GM19438 (cell line): ENCODE results near the gene DAB2.

Experiments used
- ATAC-seq: cut with Tn5 transposase; IDR thresholded peaks from one replicate; pipeline ENCODE4 v1.9.1; 2021; ENCODE audit warnings: low read depth; ENCODE audit not compliant: unreplicated experiment

DAB2 gene

DNA sequence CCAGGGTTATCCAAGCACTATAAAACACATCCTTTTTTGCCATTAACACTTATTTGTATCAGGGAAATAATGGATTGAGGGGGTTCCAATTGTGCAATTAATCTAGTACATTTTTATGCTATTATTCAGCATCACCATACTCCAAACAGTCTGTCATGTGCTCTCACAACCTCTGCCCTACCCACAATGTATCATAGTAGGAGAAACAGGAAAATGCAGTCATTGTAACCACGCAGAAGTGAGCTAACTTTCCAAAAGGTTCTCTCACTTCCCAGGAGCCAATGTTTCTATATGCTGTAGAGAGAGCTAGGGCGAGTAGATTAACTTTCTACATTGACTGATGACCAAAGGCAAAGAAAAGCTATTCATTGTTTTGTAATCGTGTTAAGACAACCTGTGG is 29.8 kb downstream of the DAB2 start:
- no peak for ATAC-seq

- no peak for ATAC-seq
Observed at GRCh38 chr5:39390945-39391344, 33.8 kb downstream of the DAB2 start.

GRCh38 chr5:39387293-39387692 is 37.5 kb downstream of the DAB2 start:
- no peak for ATAC-seq

- no peak for ATAC-seq
Observed at GRCh38 chr5:39384271-39384670, 40.5 kb downstream of the DAB2 start.

GRCh38 chr5:39381376-39381775 is 43.4 kb downstream of the DAB2 start:
- no peak for ATAC-seq

DNA sequence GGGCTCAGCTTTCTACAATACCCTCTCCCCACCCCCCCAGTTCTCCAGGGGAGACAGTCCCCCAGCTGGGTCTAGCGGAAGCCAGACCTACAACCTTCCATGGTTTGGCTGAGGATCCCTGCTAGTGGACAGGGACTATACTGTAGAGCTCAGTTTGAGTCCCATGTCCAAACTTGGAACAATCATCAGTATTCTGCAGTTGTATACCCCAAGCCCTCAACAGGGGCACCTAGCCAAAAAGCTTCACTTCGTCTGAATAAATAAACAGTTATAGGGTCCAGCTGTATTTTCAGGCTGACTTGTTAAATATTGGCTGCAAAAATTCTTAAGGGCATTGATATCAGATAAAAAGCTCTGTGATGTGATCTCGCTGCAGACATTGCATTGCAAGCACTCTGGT is 45.1 kb downstream of the DAB2 start:
- no peak for ATAC-seq

DNA sequence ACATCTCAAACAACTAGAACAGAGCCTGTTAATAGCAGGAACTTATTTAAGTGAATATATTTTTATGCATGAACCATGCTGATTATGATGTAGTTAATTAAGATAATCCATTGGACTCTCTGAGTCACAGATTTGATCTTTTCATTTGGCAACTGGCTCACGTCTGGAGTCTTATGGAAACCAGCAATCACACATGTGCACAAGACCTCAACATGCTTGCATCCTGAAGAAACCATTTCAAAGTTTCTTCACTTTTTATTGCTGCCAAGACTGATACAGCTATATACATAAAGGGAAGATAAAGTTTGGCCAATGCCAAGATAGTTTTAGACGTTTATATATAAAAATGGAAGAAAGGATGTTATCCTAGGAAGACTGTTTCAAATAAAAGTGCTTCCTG is 47.2 kb downstream of the DAB2 start:
- no peak for ATAC-seq

DNA sequence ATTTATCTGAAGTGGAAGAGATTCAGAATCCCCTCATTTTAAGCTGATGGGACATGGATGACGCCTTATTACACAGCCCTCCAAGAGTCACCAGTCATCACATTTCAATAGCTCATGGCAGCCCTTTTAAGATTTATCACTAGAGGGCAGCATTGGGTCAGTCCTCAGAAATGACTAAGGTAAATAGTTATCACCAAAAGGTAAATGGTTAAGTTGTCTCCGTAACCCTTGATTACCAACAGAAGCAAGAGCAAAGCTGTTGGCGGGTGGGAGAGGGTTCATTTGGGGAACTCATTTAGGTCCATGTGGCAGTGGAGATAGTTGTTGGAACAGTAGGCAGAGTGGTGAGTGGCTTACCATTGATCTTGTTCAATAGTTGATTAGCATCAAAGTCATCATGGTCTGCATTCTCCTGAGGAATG is 48.5 kb downstream of the DAB2 start:
- ATAC-seq = peak; percentile 67

DNA sequence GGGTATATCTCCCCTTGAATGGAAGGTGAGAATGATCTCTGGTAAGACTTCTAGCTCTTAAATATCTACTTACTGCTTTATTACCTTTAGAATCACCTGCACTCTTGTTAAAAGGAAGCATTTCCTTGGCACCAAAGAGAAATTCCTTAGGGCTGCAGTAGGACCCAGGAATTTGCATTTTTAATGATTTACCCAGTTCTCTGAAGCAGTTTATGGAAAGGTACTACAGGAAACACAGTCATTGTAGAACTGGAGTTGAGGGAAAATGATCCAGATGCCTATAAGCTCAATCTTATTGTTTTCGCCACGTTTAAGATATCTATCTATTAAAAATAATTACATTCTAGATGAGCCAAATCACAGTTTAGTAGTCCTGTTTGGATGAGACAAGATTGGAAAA is 51.0 kb downstream of the DAB2 start:
- no peak for ATAC-seq

DNA sequence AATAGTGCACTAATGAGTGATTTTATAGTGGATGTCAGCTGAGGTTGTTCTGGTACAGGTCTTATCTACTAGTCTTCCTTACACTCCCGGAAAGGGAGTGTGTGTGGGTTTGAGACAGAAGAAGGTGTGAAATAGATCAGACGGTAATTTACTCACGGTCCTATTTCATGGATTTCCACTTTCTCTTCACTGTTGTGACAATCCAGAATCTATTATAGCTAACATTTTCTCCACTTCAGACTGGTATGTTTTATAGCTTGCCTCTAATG is 53.5 kb downstream of the DAB2 start:
- ATAC-seq = no peak

DNA sequence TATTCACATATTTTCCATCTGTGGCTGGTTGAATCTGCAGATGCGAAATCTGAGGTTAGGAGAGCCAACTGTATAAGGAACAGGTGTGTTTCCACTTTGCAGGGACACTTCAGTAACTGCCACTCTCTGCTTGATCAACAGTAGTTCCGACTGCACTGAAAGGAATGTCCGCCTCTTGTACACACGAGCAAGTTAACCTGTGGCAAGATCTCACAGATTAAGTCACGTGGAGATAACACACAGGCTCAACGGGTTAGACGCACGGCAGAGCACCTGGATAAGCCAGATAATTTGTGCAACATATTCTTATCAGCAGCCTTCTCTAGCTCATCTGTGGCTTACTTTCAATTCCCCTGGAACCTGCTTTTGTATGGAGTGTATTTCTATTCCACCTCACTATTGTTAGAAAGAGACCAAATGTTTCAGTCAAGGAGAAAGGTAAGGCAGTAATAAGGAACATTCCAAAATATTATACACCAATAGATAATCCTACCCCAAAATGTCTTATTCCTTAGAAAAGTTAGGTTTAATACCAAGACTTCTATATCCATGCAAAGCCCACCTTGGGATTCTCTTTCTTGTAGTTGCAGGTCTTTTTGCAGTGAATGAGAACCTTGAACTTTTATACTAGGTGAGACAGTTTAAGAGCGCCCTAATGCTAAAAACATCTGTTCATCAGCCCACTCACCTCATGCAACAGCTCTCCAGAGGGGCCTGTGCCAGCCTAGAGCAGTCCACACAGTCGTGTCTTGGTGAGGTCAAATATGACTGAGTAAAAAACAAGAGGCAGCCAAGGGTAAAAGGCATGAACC is 54.0 kb downstream of the DAB2 start:
- ATAC-seq = no peak

- no peak for ATAC-seq
Observed at GRCh38 chr5:39369123-39369815, 55.5 kb downstream of the DAB2 start.

- ATAC-seq = no peak
Observed at GRCh38 chr5:39368116-39368515, 56.7 kb downstream of the DAB2 start.

DNA sequence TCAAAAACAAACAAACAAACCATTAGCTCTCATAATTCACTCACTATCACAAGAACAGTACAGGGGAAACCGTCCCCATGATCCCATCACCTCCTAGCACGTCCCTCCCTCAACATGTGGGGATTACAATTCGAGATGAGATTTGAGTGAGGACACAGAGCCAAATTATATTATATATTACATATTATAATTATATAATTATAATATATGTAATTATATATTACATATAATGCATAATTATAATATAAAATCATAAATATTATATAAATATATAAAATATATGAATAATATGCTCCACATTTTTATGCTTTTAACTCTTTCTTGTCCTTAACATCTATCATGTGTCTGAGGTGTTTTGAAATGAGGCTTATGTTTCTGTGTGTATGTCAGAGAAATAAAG is 57.1 kb downstream of the DAB2 start:
- ATAC-seq = no peak

GRCh38 chr5:39364367-39364766 is 60.4 kb downstream of the DAB2 start, which contains the start of gene C9:
Gene C9, minus strand, starts transcription at chr5:39364495. Its CDS starts 31 bp downstream, at chr5:39364464.
- no peak for ATAC-seq

GRCh38 chr5:39363217-39363616 is 61.6 kb downstream of the DAB2 start:
- ATAC-seq = no peak

DNA sequence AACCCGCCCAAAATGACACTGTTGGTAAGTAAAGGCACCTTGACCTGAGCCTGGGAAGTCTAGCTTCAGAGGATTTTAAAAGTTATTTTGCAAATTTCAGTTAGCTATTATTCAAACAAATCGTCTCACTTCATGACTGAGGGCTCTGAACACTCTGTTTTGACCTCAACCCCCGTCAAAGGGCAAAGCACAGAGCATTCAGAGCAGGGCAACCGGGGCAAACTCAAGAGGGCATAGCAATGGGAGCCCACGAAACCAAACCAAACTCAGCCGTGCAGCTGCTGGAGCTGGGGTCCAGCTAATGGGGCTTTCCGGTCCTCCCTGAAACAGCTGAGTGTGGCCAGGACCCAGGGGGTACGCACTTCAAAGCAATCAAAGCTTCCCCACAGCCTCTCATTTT is 62.1 kb downstream of the DAB2 start:
- ATAC-seq = no peak

DNA sequence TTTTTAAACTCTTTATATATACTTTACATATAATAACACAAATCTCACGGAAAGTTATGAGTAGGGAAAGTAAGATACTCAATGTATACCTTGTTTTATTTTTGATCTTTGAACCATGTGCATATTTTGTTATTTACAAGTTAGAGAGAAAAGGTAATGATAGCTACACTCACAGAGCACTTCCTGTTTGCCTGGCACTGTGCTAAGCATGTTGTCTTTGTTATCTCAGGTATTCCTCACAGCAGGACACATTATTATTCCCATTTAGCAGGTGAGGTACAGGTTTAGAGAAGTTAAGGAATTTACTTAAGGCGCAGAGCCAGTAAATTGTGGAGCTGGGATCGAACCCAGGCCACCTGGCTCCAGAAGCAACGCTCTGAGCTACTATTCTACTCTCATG is 63.5 kb downstream of the DAB2 start:
- ATAC-seq = no peak

GRCh38 chr5:39360471-39361111 is 64.2 kb downstream of the DAB2 start:
- no peak for ATAC-seq

- ATAC-seq = no peak
Observed at GRCh38 chr5:39356263-39356662, 68.5 kb downstream of the DAB2 start.

DNA sequence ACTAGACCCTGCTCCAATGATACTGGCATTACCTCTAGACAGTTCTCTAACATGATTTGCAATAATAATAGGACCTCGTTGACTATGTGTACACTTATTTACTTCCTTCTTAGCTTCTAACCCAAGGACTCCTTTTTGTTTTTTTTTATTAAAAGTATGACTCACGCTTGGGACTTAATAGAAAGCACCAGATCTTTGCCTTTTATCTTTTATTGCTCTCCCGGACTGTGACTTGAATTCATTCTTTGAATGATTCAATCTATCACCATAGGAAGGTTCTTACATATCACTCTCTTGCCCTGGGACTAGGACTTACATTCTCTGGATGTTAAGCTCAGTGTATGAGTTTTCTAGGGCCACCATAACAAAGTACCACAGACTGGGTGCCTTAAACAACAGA is 69.5 kb downstream of the DAB2 start:
- ATAC-seq = no peak
